A549 treated with AZD9567 at 1 μM for 4 hours (cell line): ENCODE measurements around the gene DNLZ. TPM values are rescaled to one million over a fixed set of nuclear protein-coding genes. Genes with fewer than 3 reads are reported as not detected.

Experiments used
- total RNA-seq: library from RNA; stranded (reverse); fragments of 200-300 nt; extraction: Qiagen RNA extraction; gene quantifications from 5 replicates; pipeline ENCODE4 v1.2.3, GENCODE V29; 2022; ENCODE audit not compliant: insufficient read depth

The DNLZ gene
- total RNA-seq, result 11.8 to 40.4 TPM (median 37.1 TPM) in 5 replicates

DNA sequence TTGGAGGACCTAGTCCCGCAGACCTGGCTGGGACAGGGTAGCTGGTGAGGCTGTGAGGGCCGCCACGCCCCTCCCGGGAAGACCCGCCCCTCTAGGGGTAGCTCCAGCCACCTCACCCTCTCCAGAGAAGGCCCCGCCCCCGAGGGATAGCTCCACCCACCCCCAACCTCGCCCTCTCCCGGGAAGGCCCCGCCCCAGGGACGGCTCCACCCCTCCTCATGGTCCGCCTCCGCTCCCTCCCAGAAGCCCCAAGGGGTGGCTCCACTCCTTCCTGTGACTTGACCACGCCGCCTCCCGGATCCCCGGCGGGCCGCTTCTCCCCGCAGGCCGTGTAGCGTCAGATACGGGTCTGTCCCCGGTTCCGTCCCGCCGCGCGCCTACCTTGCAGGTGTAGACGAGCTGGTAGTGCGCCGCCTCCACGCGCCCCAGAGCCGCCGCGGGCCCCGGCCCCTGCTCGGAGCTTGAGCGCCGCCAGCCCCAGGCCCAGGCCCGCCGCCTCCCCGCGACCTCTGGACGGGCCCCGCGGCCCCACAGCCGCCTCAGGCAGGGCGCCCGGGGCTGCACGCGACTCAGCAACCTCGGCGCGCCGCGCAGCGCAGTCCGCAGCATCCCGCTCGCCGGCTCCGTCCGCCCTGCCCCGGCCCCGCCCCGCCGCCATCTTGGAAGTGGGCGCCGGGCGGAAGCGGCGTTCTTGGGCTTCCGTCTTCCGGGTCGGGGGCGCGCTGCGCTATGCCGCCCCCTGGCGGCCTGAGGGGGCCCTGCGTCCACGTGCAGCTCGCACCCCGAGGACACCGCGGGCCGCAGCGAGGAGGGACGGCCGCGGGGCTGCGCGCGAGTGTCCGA, at the start of gene DNLZ:
Gene DNLZ, minus strand, starts transcription at position 639 of the 843 bp plus-strand sequence. Its CDS starts 30 bp downstream, at position 609.

DNA sequence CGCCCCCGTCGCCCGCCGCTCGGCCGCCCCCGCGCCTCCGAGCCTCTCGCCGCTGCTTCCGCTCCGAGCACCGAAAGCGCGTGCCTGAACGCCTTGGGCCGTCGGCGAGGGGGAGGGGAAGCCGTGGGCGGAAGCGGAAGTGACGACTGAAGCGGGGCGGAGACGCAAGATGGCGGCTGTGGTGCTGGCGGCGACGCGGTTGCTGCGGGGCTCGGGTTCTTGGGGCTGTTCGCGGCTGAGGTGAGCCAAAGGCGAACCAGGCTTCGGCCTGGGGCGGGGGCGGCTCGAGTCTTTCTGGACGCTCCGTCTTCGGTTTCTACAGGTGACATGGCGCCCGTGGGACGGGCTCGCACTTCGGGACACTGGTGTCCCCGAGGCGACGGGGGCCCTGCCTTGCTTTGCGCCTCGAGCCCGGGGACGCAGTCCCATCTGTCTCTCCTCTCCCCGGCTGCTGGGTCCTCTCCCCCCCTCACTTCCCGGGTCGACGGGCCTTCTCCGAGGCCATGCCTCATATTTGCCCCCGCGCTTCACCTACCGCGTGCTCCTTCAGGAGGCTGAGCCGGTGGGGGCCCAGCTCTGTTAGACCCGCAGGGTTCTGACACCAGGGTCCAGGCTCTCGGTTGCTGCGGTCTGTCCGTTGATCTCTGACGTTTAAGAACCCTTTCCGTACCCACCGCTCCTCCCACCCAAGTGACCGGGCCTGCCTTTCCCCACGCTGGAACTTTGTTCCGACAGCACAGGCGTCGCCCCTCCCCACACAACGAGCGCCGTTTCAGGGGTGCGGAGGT, 47.1 kb upstream of the DNLZ start, which contains the start of the genes ENTR1 and PMPCA:
Gene ENTR1, minus strand, starts transcription at position 115 of the 788 bp plus-strand sequence. CDS start 217 bp downstream, outside the sequence.
Gene PMPCA, plus strand, starts transcription at position 159 of the 788 bp plus-strand sequence. Its CDS starts 11 bp downstream, at position 170.

DNA sequence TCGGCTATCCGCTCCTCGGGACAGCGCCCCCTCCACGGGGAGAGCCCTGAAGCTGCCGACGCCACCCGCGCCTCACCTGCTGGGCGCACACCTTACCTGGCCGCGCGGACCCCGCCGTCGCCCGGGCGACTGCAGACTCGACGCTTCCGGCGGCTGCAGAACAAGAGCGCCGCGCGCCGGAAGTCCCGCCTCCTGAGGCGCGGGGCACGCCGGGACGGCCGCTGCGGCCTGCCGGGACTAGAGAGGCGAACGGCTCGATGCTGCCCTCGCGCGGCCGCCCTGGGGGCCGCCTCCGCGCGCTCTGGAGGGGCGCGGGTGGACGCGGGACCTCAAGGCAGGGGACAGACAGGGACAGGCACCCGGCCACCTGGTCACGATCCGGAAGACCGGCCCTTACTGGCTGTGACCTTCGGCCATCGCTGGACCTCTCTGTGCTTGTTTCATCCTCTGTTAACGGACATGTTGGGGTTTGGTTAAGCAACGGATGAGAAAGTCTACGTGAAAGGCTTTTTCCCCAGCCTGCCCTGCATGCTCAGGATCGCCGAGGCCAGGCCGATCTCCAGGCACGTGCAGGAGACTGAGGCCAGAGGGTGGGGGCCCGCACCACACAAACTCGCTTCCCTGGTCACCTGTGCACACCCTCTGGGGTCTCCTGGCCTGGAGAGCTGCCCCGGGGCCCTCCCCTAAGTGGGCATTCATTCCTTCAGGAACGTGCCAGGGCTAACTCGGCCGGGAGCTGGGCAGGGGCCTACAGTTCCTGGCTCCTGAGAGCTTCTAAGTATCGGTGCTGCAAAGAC, 36.7 kb upstream of the DNLZ start, which contains the start of gene SNAPC4:
Gene SNAPC4, minus strand, starts transcription at position 133 of the 797 bp plus-strand sequence. CDS start 1,742 bp downstream, outside the sequence.

DNA sequence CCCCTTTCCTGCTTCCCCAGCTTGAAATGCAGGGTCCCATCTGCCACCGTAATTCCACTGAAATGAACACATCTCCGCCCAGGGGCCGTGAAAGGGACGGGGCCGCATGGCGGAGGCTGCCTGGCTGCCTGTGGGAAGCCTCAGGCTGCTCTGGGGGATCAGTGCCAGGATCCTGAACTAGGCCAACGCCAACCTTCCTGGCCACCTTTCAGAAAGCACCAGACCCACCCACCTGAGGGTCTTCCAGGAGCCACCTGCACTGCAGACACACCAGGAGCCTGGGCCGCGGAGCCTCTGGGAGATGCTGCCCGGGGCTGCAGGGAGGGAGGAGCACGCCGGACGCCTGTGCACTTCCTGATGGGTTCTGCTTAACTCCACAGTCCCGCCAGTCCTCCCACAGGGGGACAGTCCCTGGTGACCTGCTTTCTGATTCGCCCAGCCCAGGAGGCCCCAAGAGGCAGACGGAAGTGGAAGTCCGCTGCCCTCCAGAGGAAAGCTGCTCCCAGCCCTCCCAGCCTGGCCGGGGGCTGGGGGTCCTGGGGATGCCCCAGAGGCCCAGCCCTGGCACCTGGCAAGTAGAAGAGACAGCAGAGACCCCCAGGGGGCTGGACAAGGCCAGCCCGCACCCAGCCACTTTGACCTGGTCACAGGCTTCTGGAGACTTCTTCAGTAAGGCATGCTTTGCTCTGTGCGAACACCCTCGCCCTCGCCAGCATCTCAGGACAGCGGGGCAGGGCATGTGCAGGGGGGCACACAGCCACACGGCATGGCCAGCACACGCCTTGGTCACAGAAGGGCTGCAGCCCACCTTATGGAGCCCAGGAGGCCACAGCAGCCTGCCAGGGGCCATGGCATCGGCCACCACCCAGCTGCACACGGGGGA, 10.0 kb upstream of the DNLZ start, which contains the start of gene CARD9:
Gene CARD9, minus strand, starts transcription at position 370 of the 883 bp plus-strand sequence. CDS start 1,591 bp downstream, outside the sequence.

DNA sequence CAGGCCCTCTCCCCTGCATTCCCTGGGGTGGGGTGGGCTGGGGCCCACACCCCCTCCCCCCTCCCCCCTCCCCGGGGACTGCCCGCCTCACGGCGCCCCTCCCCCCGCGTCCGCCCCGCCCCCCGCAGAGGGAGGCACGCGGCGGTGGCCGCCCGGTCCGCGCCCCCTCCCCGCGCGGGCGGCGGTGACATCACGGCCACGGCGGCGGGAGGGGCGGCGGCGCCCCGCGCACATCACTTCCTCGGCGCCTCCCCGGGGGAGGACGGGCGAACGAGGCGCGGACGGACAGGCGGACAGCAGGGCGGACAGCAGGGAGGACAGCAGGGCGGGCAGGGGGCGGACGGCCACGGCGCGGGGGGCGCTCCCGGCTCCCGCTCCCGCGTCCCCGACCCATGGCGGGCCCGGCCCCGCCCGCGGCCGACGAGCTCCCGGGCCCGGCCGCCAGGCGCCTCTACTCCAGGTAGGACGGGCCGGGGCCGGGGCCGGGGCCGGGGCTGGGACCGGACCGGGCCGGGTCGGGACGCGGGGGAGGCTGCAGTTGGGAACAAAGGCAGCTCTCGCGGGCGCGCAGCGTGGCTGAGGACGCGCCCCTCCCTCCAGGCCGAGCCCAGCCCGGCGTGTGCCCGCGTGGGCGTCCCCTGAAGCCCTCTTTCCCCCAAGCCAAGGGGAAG, 36.1 kb downstream of the DNLZ start, which contains the start of gene GPSM1:
Gene GPSM1, plus strand, starts transcription at position 236 of the 671 bp plus-strand sequence. Its CDS starts 157 bp downstream, at position 393.

Other genes with a start within 250 kb of the DNLZ start
- 25.8 to 49.7 TPM (median 44.8 TPM) in 5 replicates for gene TMEM250, start 244.9 kb downstream of the DNLZ start, total RNA-seq
- gene LHX3, start 158.6 kb downstream of the DNLZ start, total RNA-seq, result 0.06 to 0.14 TPM (median 0.06 TPM) in 3 of 5 replicates, not detected in the others
- gene QSOX2, start 117.9 kb downstream of the DNLZ start, total RNA-seq, result 24.9 to 30.9 TPM (median 29.4 TPM) in 5 replicates
- 0.01 to 0.02 TPM (median 0.01 TPM) in 3 of 5 replicates, not detected in the others for gene CCDC187, start 59.6 kb downstream of the DNLZ start, total RNA-seq
- gene GPSM1, start 36.2 kb downstream of the DNLZ start, total RNA-seq, result 8.2 to 14.1 TPM (median 13.1 TPM) in 5 replicates
- gene CARD9, start 9.9 kb upstream of the DNLZ start, total RNA-seq, result 1.0 to 1.8 TPM (median 1.3 TPM) in 4 of 5 replicates, not detected in the other
- 6.8 to 15.6 TPM (median 14.5 TPM) in 5 replicates for gene SNAPC4, start 36.4 kb upstream of the DNLZ start, total RNA-seq
- 50.6 to 84.8 TPM (median 75.1 TPM) in 5 replicates for gene ENTR1, start 46.9 kb upstream of the DNLZ start, total RNA-seq
- 82.6 to 130 TPM (median 85.8 TPM) in 5 replicates for gene PMPCA, start 46.9 kb upstream of the DNLZ start, total RNA-seq
- 14.6 to 24.5 TPM (median 23.8 TPM) in 5 replicates for gene INPP5E, start 76.1 kb upstream of the DNLZ start, total RNA-seq
- gene SEC16A, start 119.3 kb upstream of the DNLZ start, total RNA-seq, result 57.7 to 66.1 TPM (median 59.9 TPM) in 5 replicates
- gene NOTCH1, start 182.3 kb upstream of the DNLZ start, total RNA-seq, result 11.5 to 21.5 TPM (median 13.1 TPM) in 5 replicates